HepG2 (cell line): Measurements from ENCODE around the gene CD4. TPM values are rescaled to one million over a fixed set of nuclear protein-coding genes. Genes with fewer than 3 reads are reported as not detected.

ENCODE experiments used
- AKAP8 ChIP-seq: sonication (generic); formaldehyde crosslinking; IDR thresholded peaks from 2 replicates; pipeline ENCODE4 v1.5.1; 2020; ENCODE audit warnings: mild to moderate bottlenecking, missing genetic modification reagents
- ASH2L ChIP-seq: fragments of 300-600, 200-600 bp; sonication (generic); IDR thresholded peaks from 2 replicates; pipeline ENCODE4 v1.7.0; 2017; ENCODE audit warnings: low read depth, mild to moderate bottlenecking, moderate library complexity, mixed read lengths, low read length; ENCODE audit not compliant: insufficient read length
- BCL6 ChIP-seq: IDR thresholded peaks from 2 replicates; pipeline ENCODE4 v1.6.1; 2016; ENCODE audit warnings: missing genetic modification reagents, missing compliant biosample characterization
- CC2D1A ChIP-seq: sonication (generic); formaldehyde crosslinking; IDR thresholded peaks from 2 replicates; pipeline ENCODE4 v1.8.1; 2023; ENCODE audit warnings: mild to moderate bottlenecking, missing genetic modification reagents
- ELF3 ChIP-seq: IDR thresholded peaks from 2 replicates; pipeline ENCODE4 v1.6.1; 2016; ENCODE audit warnings: missing genetic modification reagents, missing compliant biosample characterization
- HNRNPL ChIP-seq: fragments of 200-400 bp; formaldehyde crosslinking; IDR thresholded peaks from 2 replicates; pipeline ENCODE4 v1.6.1; 2017; ENCODE audit warnings: mild to moderate bottlenecking, low read depth, low read length
- KLF13 ChIP-seq: sonication (generic); formaldehyde crosslinking; IDR thresholded peaks from 2 replicates; pipeline ENCODE4 v1.4.0; 2020; ENCODE audit warnings: mild to moderate bottlenecking, missing genetic modification reagents
- MAFG ChIP-seq: sonication (generic); formaldehyde crosslinking; IDR thresholded peaks from 2 replicates; pipeline ENCODE4 v1.5.1; 2020; ENCODE audit warnings: mild to moderate bottlenecking, missing genetic modification reagents
- MTF1 ChIP-seq: sonication (generic); formaldehyde crosslinking; IDR thresholded peaks from 2 replicates; pipeline ENCODE4 v1.5.0; 2020; ENCODE audit warnings: missing genetic modification reagents
- SIX1 ChIP-seq: sonication (generic); formaldehyde crosslinking; IDR thresholded peaks from 2 replicates; pipeline ENCODE4 v1.4.0; 2020; ENCODE audit warnings: missing genetic modification reagents, borderline replicate concordance
- TEAD3 ChIP-seq: optimal IDR thresholded peaks from 2 replicates; pipeline ENCODE3; 2016; ENCODE audit warnings: borderline replicate concordance
- ZFP36L1 ChIP-seq: sonication (generic); formaldehyde crosslinking; IDR thresholded peaks from 2 replicates; pipeline ENCODE4 v1.8.0; 2022; ENCODE audit warnings: mild to moderate bottlenecking, missing genetic modification reagents, moderate library complexity
- ZNF367 ChIP-seq: sonication (generic); formaldehyde crosslinking; IDR thresholded peaks from 2 replicates; pipeline ENCODE4 v1.4.0; 2020; ENCODE audit warnings: missing genetic modification reagents, borderline replicate concordance
- ZNF644 ChIP-seq: IDR thresholded peaks from 2 replicates; pipeline ENCODE4 v1.6.1; 2016; ENCODE audit warnings: low read depth
- ZNF883 ChIP-seq: sonication (generic); formaldehyde crosslinking; IDR thresholded peaks from 2 replicates; pipeline ENCODE4 v1.5.1; 2020; ENCODE audit warnings: mild to moderate bottlenecking, missing genetic modification reagents; ENCODE audit errors: not compliant biosample characterization
- polyA plus RNA-seq, 8 experiments: library from polyadenylated mRNA; depleted of rRNA in 3 of 8; stranded (reverse) in 7 of 8; unstranded in 1 of 8; fragments of >200 nt; fragmentation: Illumina TruSeq in 4 of 8; extraction: Trizol in 4 of 8; gene quantifications; 2 replicates each; pipeline versions ENCODE4 v1.2.1 to v1.2.3, GENCODE V29; 2011 to 2016; ENCODE audit warnings: low read depth in 4 of 8, missing spikeins in 1 of 8, mixed read lengths in 1 of 8; ENCODE audit not compliant: insufficient read depth in 1 of 8
- total RNA-seq, 5 experiments: library from RNA; depleted of rRNA; stranded (reverse); fragments of >200 nt; fragmentation: Illumina TruSeq; extraction: Trizol; gene quantifications; 2 replicates each; pipeline ENCODE4 v1.2.3, GENCODE V29; 2016; ENCODE audit warnings: low read depth in 1 of 5
- TF ChIP-seq, protein P1 (sequence below): sonication (generic); formaldehyde crosslinking; IDR thresholded peaks from 2 replicates; pipeline ENCODE4 v1.4.0; 2020; ENCODE audit warnings: missing genetic modification reagents, mild to moderate bottlenecking, borderline replicate concordance
- TF ChIP-seq, protein P2 (sequence below): sonication (generic); formaldehyde crosslinking; IDR thresholded peaks from 2 replicates; pipeline ENCODE4 v1.8.1; 2023; ENCODE audit warnings: mild to moderate bottlenecking, inconsistent platforms, moderate library complexity, missing genetic modification reagents, borderline replicate concordance
- TF ChIP-seq, protein P3 (sequence below): sonication (generic); formaldehyde crosslinking; conservative IDR thresholded peaks from 2 replicates; pipeline ENCODE4 v1.5.0; 2020; ENCODE audit warnings: missing genetic modification reagents
- TF ChIP-seq, protein P4 (sequence below): sonication (generic); formaldehyde crosslinking; conservative IDR thresholded peaks from 2 replicates; pipeline ENCODE4 v1.4.0; 2020; ENCODE audit warnings: missing genetic modification reagents
- TF ChIP-seq, protein P5 (sequence below): sonication (generic); formaldehyde crosslinking; IDR thresholded peaks from 2 replicates; pipeline ENCODE4 v1.5.0; 2020; ENCODE audit warnings: mild to moderate bottlenecking, missing genetic modification reagents

CD4 gene
- total and polyA plus RNA-seq, 2 of the 13 experiments (the other 11 are each of a cell fraction or from before 2014, with no cell fraction given) = 0.07 to 0.95 TPM

DNA sequence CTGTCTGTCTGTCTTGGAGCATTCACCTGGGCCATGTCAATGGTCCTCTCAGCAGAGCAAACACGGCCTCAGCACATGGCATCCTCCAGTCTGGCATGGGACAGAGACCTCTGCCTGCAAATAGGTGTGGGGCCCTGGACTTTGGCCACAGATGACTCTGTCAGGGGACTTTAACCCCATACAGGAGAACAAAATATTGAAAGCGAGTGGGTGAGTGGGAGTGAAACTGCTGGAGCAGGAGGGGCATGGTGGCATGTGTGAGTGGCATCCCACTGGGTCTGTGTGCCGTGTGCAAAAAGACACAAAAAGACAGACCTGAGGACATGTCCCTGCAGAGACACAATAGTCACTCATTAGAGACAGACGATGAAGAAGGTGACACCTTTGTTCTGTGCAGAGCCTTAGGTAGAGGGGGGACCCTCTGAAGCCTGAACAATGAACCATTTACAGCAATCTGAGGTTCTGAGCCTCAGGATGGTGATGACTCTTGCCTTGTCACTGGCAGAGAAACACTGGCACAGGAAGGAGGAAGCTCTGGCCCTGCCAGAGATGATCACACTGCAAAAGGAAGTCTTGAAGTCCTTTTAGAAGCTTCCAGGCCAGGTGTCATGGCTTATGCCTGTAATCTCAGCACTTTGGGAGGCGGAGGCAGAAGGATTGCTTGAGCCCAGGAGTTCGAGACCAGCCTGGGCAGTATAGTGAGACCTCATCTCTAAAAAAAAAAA is 9.5 kb upstream of the CD4 start (continued):
- TF ChIP-seq ZNF367 (CRISPR knock-in tag) (no peak), CC2D1A (CRISPR knock-in tag) (no peak), HNRNPL (peak; percentile 79; the same call in 1 of the 2 replicates), ZNF883 (CRISPR knock-in tag) (no peak), ELF3 (CRISPR knock-in tag) (no peak), ASH2L (no peak), TEAD3 (CRISPR knock-in tag) (peak; percentile 22), ZNF644 (CRISPR knock-in tag) (no peak), ZFP36L1 (no peak), MTF1 (peak; percentile 88; the same call in 1 of the 2 replicates), SIX1 (no peak), AKAP8 (CRISPR knock-in tag) (0 out of 2 replicates have a peak, but pooled peaks have one; percentile 56), MAFG (CRISPR knock-in tag) (no peak), BCL6 (CRISPR knock-in tag) (peak; percentile 25; the same call in 1 of the 2 replicates), KLF13 (CRISPR knock-in tag) (no peak)
- TF ChIP-seq, protein P1, sequence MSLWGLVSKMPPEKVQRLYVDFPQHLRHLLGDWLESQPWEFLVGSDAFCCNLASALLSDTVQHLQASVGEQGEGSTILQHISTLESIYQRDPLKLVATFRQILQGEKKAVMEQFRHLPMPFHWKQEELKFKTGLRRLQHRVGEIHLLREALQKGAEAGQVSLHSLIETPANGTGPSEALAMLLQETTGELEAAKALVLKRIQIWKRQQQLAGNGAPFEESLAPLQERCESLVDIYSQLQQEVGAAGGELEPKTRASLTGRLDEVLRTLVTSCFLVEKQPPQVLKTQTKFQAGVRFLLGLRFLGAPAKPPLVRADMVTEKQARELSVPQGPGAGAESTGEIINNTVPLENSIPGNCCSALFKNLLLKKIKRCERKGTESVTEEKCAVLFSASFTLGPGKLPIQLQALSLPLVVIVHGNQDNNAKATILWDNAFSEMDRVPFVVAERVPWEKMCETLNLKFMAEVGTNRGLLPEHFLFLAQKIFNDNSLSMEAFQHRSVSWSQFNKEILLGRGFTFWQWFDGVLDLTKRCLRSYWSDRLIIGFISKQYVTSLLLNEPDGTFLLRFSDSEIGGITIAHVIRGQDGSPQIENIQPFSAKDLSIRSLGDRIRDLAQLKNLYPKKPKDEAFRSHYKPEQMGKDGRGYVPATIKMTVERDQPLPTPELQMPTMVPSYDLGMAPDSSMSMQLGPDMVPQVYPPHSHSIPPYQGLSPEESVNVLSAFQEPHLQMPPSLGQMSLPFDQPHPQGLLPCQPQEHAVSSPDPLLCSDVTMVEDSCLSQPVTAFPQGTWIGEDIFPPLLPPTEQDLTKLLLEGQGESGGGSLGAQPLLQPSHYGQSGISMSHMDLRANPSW = no peak
- TF ChIP-seq, protein P2, sequence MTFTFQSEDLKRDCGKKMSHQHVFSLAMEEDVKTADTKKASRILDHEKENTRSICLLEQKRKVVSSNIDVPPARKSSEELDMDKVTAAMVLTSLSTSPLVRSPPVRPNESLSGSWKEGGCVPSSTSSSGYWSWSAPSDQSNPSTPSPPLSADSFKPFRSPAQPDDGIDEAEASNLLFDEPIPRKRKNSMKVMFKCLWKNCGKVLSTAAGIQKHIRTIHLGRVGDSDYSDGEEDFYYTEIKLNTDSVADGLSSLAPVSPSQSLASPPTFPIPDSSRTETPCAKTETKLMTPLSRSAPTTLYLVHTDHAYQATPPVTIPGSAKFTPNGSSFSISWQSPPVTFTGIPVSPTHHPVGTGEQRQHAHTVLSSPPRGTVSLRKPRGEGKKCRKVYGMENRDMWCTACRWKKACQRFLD (CRISPR knock-in tag) = no peak
- TF ChIP-seq, protein P3, sequence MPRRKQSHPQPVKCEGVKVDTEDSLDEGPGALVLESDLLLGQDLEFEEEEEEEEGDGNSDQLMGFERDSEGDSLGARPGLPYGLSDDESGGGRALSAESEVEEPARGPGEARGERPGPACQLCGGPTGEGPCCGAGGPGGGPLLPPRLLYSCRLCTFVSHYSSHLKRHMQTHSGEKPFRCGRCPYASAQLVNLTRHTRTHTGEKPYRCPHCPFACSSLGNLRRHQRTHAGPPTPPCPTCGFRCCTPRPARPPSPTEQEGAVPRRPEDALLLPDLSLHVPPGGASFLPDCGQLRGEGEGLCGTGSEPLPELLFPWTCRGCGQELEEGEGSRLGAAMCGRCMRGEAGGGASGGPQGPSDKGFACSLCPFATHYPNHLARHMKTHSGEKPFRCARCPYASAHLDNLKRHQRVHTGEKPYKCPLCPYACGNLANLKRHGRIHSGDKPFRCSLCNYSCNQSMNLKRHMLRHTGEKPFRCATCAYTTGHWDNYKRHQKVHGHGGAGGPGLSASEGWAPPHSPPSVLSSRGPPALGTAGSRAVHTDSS (CRISPR knock-in tag) = no peak
- TF ChIP-seq, protein P4, sequence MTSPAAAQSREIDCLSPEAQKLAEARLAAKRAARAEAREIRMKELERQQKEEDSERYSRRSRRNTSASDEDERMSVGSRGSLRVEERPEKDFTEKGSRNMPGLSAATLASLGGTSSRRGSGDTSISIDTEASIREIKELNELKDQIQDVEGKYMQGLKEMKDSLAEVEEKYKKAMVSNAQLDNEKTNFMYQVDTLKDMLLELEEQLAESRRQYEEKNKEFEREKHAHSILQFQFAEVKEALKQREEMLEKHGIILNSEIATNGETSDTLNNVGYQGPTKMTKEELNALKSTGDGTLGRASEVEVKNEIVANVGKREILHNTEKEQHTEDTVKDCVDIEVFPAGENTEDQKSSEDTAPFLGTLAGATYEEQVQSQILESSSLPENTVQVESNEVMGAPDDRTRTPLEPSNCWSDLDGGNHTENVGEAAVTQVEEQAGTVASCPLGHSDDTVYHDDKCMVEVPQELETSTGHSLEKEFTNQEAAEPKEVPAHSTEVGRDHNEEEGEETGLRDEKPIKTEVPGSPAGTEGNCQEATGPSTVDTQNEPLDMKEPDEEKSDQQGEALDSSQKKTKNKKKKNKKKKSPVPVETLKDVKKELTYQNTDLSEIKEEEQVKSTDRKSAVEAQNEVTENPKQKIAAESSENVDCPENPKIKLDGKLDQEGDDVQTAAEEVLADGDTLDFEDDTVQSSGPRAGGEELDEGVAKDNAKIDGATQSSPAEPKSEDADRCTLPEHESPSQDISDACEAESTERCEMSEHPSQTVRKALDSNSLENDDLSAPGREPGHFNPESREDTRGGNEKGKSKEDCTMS = no peak
- TF ChIP-seq, protein P5, sequence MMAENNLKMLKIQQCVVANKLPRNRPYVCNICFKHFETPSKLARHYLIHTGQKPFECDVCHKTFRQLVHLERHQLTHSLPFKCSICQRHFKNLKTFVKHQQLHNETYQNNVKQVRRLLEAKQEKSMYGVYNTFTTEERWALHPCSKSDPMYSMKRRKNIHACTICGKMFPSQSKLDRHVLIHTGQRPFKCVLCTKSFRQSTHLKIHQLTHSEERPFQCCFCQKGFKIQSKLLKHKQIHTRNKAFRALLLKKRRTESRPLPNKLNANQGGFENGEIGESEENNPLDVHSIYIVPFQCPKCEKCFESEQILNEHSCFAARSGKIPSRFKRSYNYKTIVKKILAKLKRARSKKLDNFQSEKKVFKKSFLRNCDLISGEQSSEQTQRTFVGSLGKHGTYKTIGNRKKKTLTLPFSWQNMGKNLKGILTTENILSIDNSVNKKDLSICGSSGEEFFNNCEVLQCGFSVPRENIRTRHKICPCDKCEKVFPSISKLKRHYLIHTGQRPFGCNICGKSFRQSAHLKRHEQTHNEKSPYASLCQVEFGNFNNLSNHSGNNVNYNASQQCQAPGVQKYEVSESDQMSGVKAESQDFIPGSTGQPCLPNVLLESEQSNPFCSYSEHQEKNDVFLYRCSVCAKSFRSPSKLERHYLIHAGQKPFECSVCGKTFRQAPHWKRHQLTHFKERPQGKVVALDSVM (CRISPR knock-in tag) = no peak
